Osteocyte (in vitro differentiated cells): Measurements from ENCODE around the gene CCDC88C. TPM values are rescaled to one million over a fixed set of nuclear protein-coding genes. Genes with fewer than 3 reads are reported as not detected.

ENCODE experiments used
- DNase-seq: peaks from one replicate; pipeline ENCODE4 v3.0.0; 2021; ENCODE audit warnings: mixed read lengths; ENCODE audit not compliant: unreplicated experiment; ENCODE audit errors: extremely low spot score
- H3K27ac Mint-ChIP-seq: one replicate; pipeline ENCODE4 v1.8.0; 2021; ENCODE audit warnings: mild to moderate bottlenecking, mixed read lengths; ENCODE audit not compliant: unreplicated experiment
- H3K27me3 Mint-ChIP-seq: one replicate; pipeline ENCODE4 v1.8.0; 2021; ENCODE audit warnings: mixed read lengths; ENCODE audit not compliant: unreplicated experiment
- H3K36me3 Mint-ChIP-seq: one replicate; pipeline ENCODE4 v1.8.0; 2021; ENCODE audit warnings: mixed read lengths; ENCODE audit not compliant: unreplicated experiment
- H3K4me1 Mint-ChIP-seq: one replicate; pipeline ENCODE4 v1.8.0; 2021; ENCODE audit warnings: mixed read lengths; ENCODE audit not compliant: unreplicated experiment
- H3K4me3 Mint-ChIP-seq: one replicate; pipeline ENCODE4 v1.8.0; 2021; ENCODE audit warnings: mild to moderate bottlenecking, moderate library complexity, mixed read lengths; ENCODE audit not compliant: unreplicated experiment
- H3K9me3 Mint-ChIP-seq: one replicate; pipeline ENCODE4 v1.8.0; 2021; ENCODE audit warnings: mixed read lengths; ENCODE audit not compliant: unreplicated experiment
- total RNA-seq: library from RNA; stranded (reverse); gene quantifications from 2 replicates; pipeline ENCODE4 v1.2.1, GENCODE V29; 2021
- TF ChIP-seq, protein P1 (sequence below): fragments of 200-600 bp; sonication (generic); IDR thresholded peaks from 2 replicates; pipeline ENCODE4 v1.5.0; 2021; ENCODE audit warnings: antibody characterized with exemption, mild to moderate bottlenecking, moderate library complexity

The CCDC88C gene
- total RNA-seq, 1 donor from 2014 or later, result 1.4 TPM

GRCh38 chr14:91352728-91353692, 64.6 kb downstream of the CCDC88C start:
- Mint-ChIP-seq H3K4me3 (no peak overlapping the region), H3K27ac (no peak overlapping the region)
- DNase-seq, result no peak

DNA sequence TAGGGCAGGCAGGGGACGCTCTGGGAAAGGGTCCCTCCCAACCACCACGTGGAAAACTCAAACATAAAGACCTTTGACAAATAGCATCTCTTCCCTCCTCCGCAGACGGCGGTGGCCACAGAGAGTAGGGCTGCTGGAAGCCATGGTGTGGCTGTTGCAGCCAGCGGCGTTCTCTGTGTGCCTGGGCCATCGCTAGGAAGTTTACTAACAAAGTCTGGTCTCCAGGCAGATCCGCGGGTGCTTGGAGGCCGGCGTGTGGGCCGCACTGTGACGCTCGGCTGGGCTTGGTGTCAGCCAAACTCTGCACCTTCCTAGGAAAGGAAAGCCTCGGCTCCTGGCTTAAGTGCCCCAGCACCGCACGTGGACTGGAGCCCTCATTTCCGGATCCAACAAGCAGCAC, 65.6 kb downstream of the CCDC88C start:
- TF ChIP-seq, protein P1, sequence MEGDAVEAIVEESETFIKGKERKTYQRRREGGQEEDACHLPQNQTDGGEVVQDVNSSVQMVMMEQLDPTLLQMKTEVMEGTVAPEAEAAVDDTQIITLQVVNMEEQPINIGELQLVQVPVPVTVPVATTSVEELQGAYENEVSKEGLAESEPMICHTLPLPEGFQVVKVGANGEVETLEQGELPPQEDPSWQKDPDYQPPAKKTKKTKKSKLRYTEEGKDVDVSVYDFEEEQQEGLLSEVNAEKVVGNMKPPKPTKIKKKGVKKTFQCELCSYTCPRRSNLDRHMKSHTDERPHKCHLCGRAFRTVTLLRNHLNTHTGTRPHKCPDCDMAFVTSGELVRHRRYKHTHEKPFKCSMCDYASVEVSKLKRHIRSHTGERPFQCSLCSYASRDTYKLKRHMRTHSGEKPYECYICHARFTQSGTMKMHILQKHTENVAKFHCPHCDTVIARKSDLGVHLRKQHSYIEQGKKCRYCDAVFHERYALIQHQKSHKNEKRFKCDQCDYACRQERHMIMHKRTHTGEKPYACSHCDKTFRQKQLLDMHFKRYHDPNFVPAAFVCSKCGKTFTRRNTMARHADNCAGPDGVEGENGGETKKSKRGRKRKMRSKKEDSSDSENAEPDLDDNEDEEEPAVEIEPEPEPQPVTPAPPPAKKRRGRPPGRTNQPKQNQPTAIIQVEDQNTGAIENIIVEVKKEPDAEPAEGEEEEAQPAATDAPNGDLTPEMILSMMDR, result no peak
- Mint-ChIP-seq H3K4me1 (no peaks in the 10 kb centered on the region), H3K36me3 (no peaks in the 10 kb centered on the region), H3K9me3 (no peaks in the 10 kb centered on the region), H3K27ac (no peak overlapping the region), H3K4me3 (no peak overlapping the region), H3K27me3 (no peaks in the 10 kb centered on the region)
- no peak for DNase-seq

More at GRCh38 chr14:91352728-91353692, 64.6 kb downstream of the CCDC88C start:
- H3K4me1 Mint-ChIP-seq, result no peaks in the 10 kb centered on the region
- no peaks in the 10 kb centered on the region for H3K36me3 Mint-ChIP-seq
- TF ChIP-seq, protein P1, result no peak
- H3K9me3 Mint-ChIP-seq, result no peaks in the 10 kb centered on the region
- no peaks in the 10 kb centered on the region for H3K27me3 Mint-ChIP-seq

- H3K4me1 Mint-ChIP-seq, result no peaks in the 10 kb centered on the region
- no peaks in the 10 kb centered on the region for H3K9me3 Mint-ChIP-seq
- TF ChIP-seq, protein P1, result no peak
- no peak overlapping the region for H3K4me3 Mint-ChIP-seq
- H3K27me3 Mint-ChIP-seq, result no peaks in the 10 kb centered on the region
- no peak overlapping the region for H3K27ac Mint-ChIP-seq
- H3K36me3 Mint-ChIP-seq, result no peaks in the 10 kb centered on the region
- no peak for DNase-seq
Observed at GRCh38 chr14:91351512-91351862, 66.1 kb downstream of the CCDC88C start.

GRCh38 chr14:91350813-91351511, 66.7 kb downstream of the CCDC88C start:
- Mint-ChIP-seq H3K9me3 (no peaks in the 10 kb centered on the region), H3K36me3 (no peaks in the 10 kb centered on the region), H3K4me1 (no peaks in the 10 kb centered on the region), H3K27ac (no peak overlapping the region), H3K4me3 (no peak overlapping the region), H3K27me3 (no peaks in the 10 kb centered on the region)
- DNase-seq, result no peak
- TF ChIP-seq, protein P1, result no peak

DNA sequence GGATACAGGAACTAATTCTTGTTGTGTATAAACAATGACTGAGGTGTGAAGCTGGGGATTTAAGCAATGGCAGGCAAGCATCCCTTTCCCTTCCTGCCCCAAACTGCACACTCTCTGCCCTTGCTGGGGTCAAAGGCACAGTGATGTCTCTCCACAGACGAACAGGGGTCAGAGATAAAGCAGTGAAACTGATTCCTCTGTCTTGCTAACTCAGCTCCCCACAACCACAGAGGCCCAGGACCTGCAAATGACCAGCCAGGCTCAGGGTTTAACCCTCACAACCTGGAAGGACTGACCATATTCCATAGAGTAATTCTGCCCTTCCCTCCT, 67.2 kb downstream of the CCDC88C start:
- H3K27me3 Mint-ChIP-seq, result no peaks in the 10 kb centered on the region
- H3K4me3 Mint-ChIP-seq, result no peak overlapping the region
- TF ChIP-seq, protein P1, result no peak
- no peak overlapping the region for H3K27ac Mint-ChIP-seq
- DNase-seq, result no peak
- no peaks in the 10 kb centered on the region for H3K9me3 Mint-ChIP-seq
- H3K4me1 Mint-ChIP-seq, result no peaks in the 10 kb centered on the region
- H3K36me3 Mint-ChIP-seq, result no peaks in the 10 kb centered on the region
